Activated T-cell treated with anti-CD3 and anti-CD28 coated beads, Interleukin-2, amount 50 U/mL, for 72 hours (primary cell): ENCODE measurements around the gene CDHR1. TPM values are rescaled to one million over a fixed set of nuclear protein-coding genes. Genes with fewer than 3 reads are reported as not detected.

Experiments used
- total RNA-seq, 2 donors: library from RNA; stranded (reverse); gene quantifications; one replicate each; pipeline ENCODE4 v1.2.3, GENCODE V29; 2022

CDHR1 gene
- total RNA-seq, 2 donors from 2014 or later: 0.36 to 2.2 TPM

Other genes with a start within 250 kb of the CDHR1 start
- gene GHITM, start 55.0 kb upstream of the CDHR1 start, total RNA-seq: 100 to 1,000 TPM; 214 to 234 TPM
- gene GPR15LG, start 20.7 kb upstream of the CDHR1 start, total RNA-seq: not detected
- gene LRIT2, start 31.0 kb downstream of the CDHR1 start, total RNA-seq: not detected
- not detected for gene LRIT1, start 47.0 kb downstream of the CDHR1 start, total RNA-seq
- not detected for gene RGR, start 50.5 kb downstream of the CDHR1 start, total RNA-seq
- gene CCSER2, start 134.1 kb downstream of the CDHR1 start, total RNA-seq: 10 to 100 TPM; 93.7 to 99.1 TPM